PC-9 (cell line): ENCODE measurements around the gene TARDBP.

Experiments
- EZH2 ChIP-seq: fragments of 200-600 bp; sonication (generic); IDR thresholded peaks from 2 replicates; pipeline ENCODE4 v1.8.0; 2017; ENCODE audit warnings: antibody characterized with exemption, low read depth
- TF ChIP-seq, protein P1 (sequence below): fragments of 200-600 bp; sonication (generic); conservative IDR thresholded peaks from 2 replicates; pipeline ENCODE4 v1.6.1; 2017; ENCODE audit warnings: mixed run types, antibody characterized with exemption, mild to moderate bottlenecking, moderate library complexity

- TF ChIP-seq, protein P1, sequence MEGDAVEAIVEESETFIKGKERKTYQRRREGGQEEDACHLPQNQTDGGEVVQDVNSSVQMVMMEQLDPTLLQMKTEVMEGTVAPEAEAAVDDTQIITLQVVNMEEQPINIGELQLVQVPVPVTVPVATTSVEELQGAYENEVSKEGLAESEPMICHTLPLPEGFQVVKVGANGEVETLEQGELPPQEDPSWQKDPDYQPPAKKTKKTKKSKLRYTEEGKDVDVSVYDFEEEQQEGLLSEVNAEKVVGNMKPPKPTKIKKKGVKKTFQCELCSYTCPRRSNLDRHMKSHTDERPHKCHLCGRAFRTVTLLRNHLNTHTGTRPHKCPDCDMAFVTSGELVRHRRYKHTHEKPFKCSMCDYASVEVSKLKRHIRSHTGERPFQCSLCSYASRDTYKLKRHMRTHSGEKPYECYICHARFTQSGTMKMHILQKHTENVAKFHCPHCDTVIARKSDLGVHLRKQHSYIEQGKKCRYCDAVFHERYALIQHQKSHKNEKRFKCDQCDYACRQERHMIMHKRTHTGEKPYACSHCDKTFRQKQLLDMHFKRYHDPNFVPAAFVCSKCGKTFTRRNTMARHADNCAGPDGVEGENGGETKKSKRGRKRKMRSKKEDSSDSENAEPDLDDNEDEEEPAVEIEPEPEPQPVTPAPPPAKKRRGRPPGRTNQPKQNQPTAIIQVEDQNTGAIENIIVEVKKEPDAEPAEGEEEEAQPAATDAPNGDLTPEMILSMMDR = no peak
- TF ChIP-seq EZH2 = no peak
These were observed 25.9 kb upstream of the TARDBP start for GRCh38 chr1:10986525-10986890.
